Thyroid gland (tissue), 4 donors: ENCODE results near the gene RARA. TPM values are rescaled to one million over a fixed set of nuclear protein-coding genes. Genes with fewer than 3 reads are reported as not detected.
"Not testable (repeated sequence)": the region's sequence is repeated elsewhere in the genome, so short reads cannot be mapped to it uniquely, and the experiment has no call there.

ENCODE experiments used
- DNase-seq, 2 donors: peaks; one replicate each; pipeline ENCODE4 v3.0.0-alpha.2; 2019
- H3K27ac ChIP-seq, 3 donors: fragments of 200-600 bp; sonication (generic); 1 replicate in 2 of 3; 2 replicates in 1 of 3; pipeline ENCODE4 v1.5.1; 2016 to 2019; ENCODE audit warnings: mild to moderate bottlenecking in 1 of 3, moderate library complexity in 1 of 3
- H3K27me3 ChIP-seq: fragments of 200-600 bp; sonication (generic); one replicate; pipeline ENCODE4 v1.5.1; 2019
- H3K36me3 ChIP-seq, 2 donors: fragments of 200-600 bp; sonication (generic); one replicate each; pipeline ENCODE4 v1.5.1; 2016 to 2019
- H3K4me1 ChIP-seq, 2 donors: fragments of 200-600 bp; sonication (generic); one replicate each; pipeline ENCODE4 v1.5.1; 2017 to 2019
- H3K4me3 ChIP-seq, 3 donors: fragments of 200-600 bp; sonication (generic); replicated peaks in 1 of 3; 1 replicate in 2 of 3; 2 replicates in 1 of 3; pipeline ENCODE4 v1.5.1; 2016; ENCODE audit warnings: mild to moderate bottlenecking in 1 of 3
- H3K9me3 ChIP-seq: fragments of 200-600 bp; sonication (generic); one replicate; pipeline ENCODE4 v1.5.1; 2017
- CTCF ChIP-seq, 6 experiments: fragments of 200-600 bp in 3 of 6; fragments of 450-650 bp in 3 of 6; sonication (generic) in 3 of 6; IDR thresholded peaks; one replicate each; pipeline ENCODE4 v1.5.1; 2016 to 2019; ENCODE audit warnings: antibody characterized with exemption in 6 of 6, mild to moderate bottlenecking in 2 of 6, inconsistent platforms in 1 of 6, moderate library complexity in 1 of 6
- POLR2A ChIP-seq, 2 donors: fragments of 450-650 bp; IDR thresholded peaks; one replicate each; pipeline ENCODE4 v1.6.1; 2017; ENCODE audit warnings: antibody characterized with exemption in 2 of 2, mild to moderate bottlenecking in 2 of 2, moderate library complexity in 1 of 2
- WGBS, 2 donors: methylation state at CpG; one replicate each; pipeline ENCODE4 v1.1.5; 2017; 5-methylcytosine and 5-hydroxymethylcytosine counted together
- intact Hi-C: fragments of 100-400 bp; cut with DNase I; formaldehyde crosslinking; loops from one replicate; pipeline ENCODE4 v1.15.1; 2023
- total RNA-seq, 4 donors: library from RNA; depleted of rRNA; stranded (reverse); fragments of >200 nt; gene quantifications; one replicate each; pipeline ENCODE4 v1.2.3, GENCODE V29; 2016

The RARA gene
- total RNA-seq, 4 donors from 2014 or later, result 20.0 to 60.9 (median 35.2) TPM

GRCh38 chr17:40372031-40372430 is 63.1 kb downstream of the RARA start:
- DNase-seq, result no peak
- H3K27ac ChIP-seq, result no peak overlapping the region
- H3K4me3 ChIP-seq, result no peak overlapping the region
- TF ChIP-seq CTCF (IDR thresholded peaks at IDR 0.05), result no peak
- no peak for TF ChIP-seq POLR2A (IDR thresholded peaks at IDR 0.05)
- no peaks in the 10 kb centered on the region for H3K9me3 ChIP-seq
- H3K4me1 ChIP-seq, result no peaks in the 10 kb centered on the region
- no peaks in the 10 kb centered on the region for H3K36me3 ChIP-seq
- H3K27me3 ChIP-seq, result no peaks in the 10 kb centered on the region
- WGBS, 2 donors, result 100% methylated on average over 2 of the region's 2 CpGs
- intact Hi-C loops, result no loop called here

- H3K36me3 ChIP-seq, H3K9me3 ChIP-seq, DNase-seq, H3K4me3 ChIP-seq, H3K27me3 ChIP-seq, H3K4me1 ChIP-seq, H3K27ac ChIP-seq, intact Hi-C loops: not testable (repeated sequence)
- WGBS, 2 donors, result 69 to 85% methylated on average over 4 of the region's 4 CpGs
These were observed 63.7 kb downstream of the RARA start for GRCh38 chr17:40372644-40373043.

GRCh38 chr17:40373324-40373723 is 64.3 kb downstream of the RARA start:
- 82 to 87% methylated on average over 4 of the region's 4 CpGs for WGBS, 2 donors
- no peak for TF ChIP-seq POLR2A (IDR thresholded peaks at IDR 0.05)
- TF ChIP-seq CTCF (IDR thresholded peaks at IDR 0.05), result no peak
- Histone ChIP-seq H3K27ac (no peak overlapping the region), H3K36me3 (no peaks in the 10 kb centered on the region), H3K9me3 (no peaks in the 10 kb centered on the region), H3K4me1 (no peaks in the 10 kb centered on the region), H3K27me3 (no peaks in the 10 kb centered on the region), H3K4me3 (no peak overlapping the region)
- DNase-seq, result no peak
- intact Hi-C loops, result no loop called here

- WGBS, 2 donors, result 94 to 96% methylated on average over 6 to 8 of the region's 8 CpGs
- no peaks in the 10 kb centered on the region for H3K36me3 ChIP-seq
- H3K4me3 ChIP-seq, result no peak overlapping the region
- TF ChIP-seq CTCF (IDR thresholded peaks at IDR 0.05), result no peak
- no peak for TF ChIP-seq POLR2A (IDR thresholded peaks at IDR 0.05)
- H3K4me1 ChIP-seq, result no peaks in the 10 kb centered on the region
- no peaks in the 10 kb centered on the region for H3K9me3 ChIP-seq
- intact Hi-C loops, result no loop called here
- no peak overlapping the region for H3K27ac ChIP-seq
- DNase-seq, result no peak
- no peaks in the 10 kb centered on the region for H3K27me3 ChIP-seq
These were observed 65.0 kb downstream of the RARA start for GRCh38 chr17:40373999-40374398.

GRCh38 chr17:40374821-40375498 is 66.0 kb downstream of the RARA start:
- no peaks in the 10 kb centered on the region for H3K36me3 ChIP-seq
- H3K4me1 ChIP-seq, result no peaks in the 10 kb centered on the region
- TF ChIP-seq CTCF (IDR thresholded peaks at IDR 0.05) (no peak), POLR2A (IDR thresholded peaks at IDR 0.05) (no peak)
- H3K27ac ChIP-seq, result no peak overlapping the region
- no peak for DNase-seq
- no peaks in the 10 kb centered on the region for H3K27me3 ChIP-seq
- intact Hi-C loops, result no loop called here
- H3K4me3 ChIP-seq, result no peak overlapping the region
- WGBS, 2 donors, result 87 to 91% methylated on average over 14 of the region's 14 CpGs
- no peaks in the 10 kb centered on the region for H3K9me3 ChIP-seq

GRCh38 chr17:40375786-40376185 is 66.8 kb downstream of the RARA start:
- intact Hi-C loops, H3K27me3 ChIP-seq, H3K4me1 ChIP-seq, H3K9me3 ChIP-seq, DNase-seq, H3K4me3 ChIP-seq, H3K27ac ChIP-seq, H3K36me3 ChIP-seq: not testable (repeated sequence)
- 80 to 100% methylated on average over 1 to 2 of the region's 21 CpGs for WGBS, 2 donors

GRCh38 chr17:40376541-40376940 is 67.6 kb downstream of the RARA start:
- not testable (repeated sequence) for H3K9me3 ChIP-seq
- 80 to 90% methylated on average over 6 of the region's 6 CpGs for WGBS, 2 donors

More at GRCh38 chr17:40376541-40376940, 67.6 kb downstream of the RARA start:
- intact Hi-C loops, DNase-seq, H3K27me3 ChIP-seq, H3K27ac ChIP-seq, H3K4me3 ChIP-seq, H3K4me1 ChIP-seq, H3K36me3 ChIP-seq: not testable (repeated sequence)
